Gastroesophageal sphincter (tissue), 3 donors: Measurements from ENCODE around the gene BDKRB2.

Experiments
- CTCF ChIP-seq, 4 experiments: fragments of 200-600 bp in 2 of 4; fragments of 450-650 bp in 2 of 4; sonication (generic) in 1 of 4; IDR thresholded peaks; one replicate each; pipeline ENCODE4 v1.5.1; 2017 to 2019; ENCODE audit warnings: antibody characterized with exemption in 4 of 4, mild to moderate bottlenecking in 2 of 4, moderate library complexity in 2 of 4
- POLR2A ChIP-seq, 2 donors: fragments of 450-650 bp; IDR thresholded peaks; one replicate each; pipeline ENCODE4 v1.6.1; 2017; ENCODE audit warnings: antibody characterized with exemption in 2 of 2, mild to moderate bottlenecking in 2 of 2, moderate library complexity in 1 of 2

GRCh38 chr14:96231056-96231455 is 26.4 kb downstream of the BDKRB2 start:
- TF ChIP-seq POLR2A (IDR thresholded peaks at IDR 0.05), result no peak
- no peak for TF ChIP-seq CTCF (IDR thresholded peaks at IDR 0.05)
